GM12875 (cell line): ENCODE data around the gene FGFR3.
"Not testable (repeated sequence)": the region's sequence is repeated elsewhere in the genome, so short reads cannot be mapped to it uniquely, and the experiment has no call there.

Experiments
- H3K4me3 ChIP-seq: one replicate; pipeline ENCODE4 v1.5.1; 2011; ENCODE audit warnings: low read depth, low read length, control low read depth
- CTCF ChIP-seq: IDR thresholded peaks from 2 replicates; pipeline ENCODE4 v1.5.1; 2011; ENCODE audit warnings: low read depth, mild to moderate bottlenecking, control low read depth, inconsistent platforms, low read length, moderate library complexity, borderline replicate concordance; ENCODE audit not compliant: insufficient read depth

FGFR3 gene

DNA sequence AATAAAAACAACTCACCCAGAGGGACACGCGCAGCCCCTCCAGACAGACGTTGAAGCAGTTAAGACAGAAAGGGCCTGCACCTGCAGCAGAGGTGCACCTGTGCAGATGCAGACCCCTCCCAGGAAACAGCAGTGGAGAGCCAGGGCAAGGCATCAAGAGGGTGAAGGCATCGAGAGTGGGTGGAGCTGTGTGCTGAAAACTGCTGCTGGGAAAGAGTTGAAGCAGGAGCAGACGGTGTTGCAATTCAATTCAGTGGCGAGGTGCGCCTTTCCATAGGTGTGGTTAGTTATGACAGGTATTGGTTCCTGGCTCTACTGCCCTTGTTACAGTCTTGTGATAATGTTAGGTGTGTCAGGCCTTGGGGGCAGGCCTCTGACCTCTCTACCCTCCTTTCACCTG lies 46.2 kb downstream of the FGFR3 start:
- H3K4me3 ChIP-seq, result no peak overlapping the region

GRCh38 chr4:1841201-1841886 lies 48.3 kb downstream of the FGFR3 start:
- no peak for TF ChIP-seq CTCF
- no peak overlapping the region for H3K4me3 ChIP-seq

More for the DNA sequence above, 46.2 kb downstream of the FGFR3 start:
- TF ChIP-seq CTCF, result no peak

GRCh38 chr4:1841887-1842210 lies 48.8 kb downstream of the FGFR3 start:
- no peak overlapping the region for H3K4me3 ChIP-seq
- TF ChIP-seq CTCF, result no peak

DNA sequence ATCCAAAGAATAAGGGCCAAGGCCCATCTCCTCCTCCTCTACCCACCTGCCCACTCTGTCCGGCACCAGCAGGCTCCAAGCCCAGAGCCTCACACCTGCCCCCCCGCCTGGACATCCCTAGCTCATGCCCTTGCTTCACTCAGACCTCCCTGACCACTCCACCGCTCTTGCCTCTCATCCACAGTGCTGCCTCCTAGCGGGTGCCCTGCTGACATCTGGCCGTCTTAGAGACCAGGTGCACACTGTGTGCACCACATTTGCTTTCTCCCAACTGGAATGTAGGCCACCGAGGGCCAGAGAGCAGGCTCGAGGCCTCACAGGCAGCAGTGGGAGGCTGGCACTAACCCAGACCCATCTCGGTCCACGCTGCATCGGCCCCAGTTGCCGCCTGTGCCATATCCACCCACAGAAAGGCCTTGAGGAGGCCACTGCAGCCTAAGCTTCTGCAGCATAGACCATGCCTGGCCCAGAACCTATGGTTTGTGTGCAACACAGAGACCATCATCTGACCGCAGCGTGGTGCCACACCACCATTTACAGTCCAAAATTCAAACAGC lies 49.3 kb downstream of the FGFR3 start:
- no peak for TF ChIP-seq CTCF
- no peak overlapping the region for H3K4me3 ChIP-seq

- no peak overlapping the region for H3K4me3 ChIP-seq
Observed at GRCh38 chr4:1842993-1843448, 49.9 kb downstream of the FGFR3 start.

GRCh38 chr4:1843852-1844251 lies 50.8 kb downstream of the FGFR3 start:
- no peak overlapping the region for H3K4me3 ChIP-seq
- TF ChIP-seq CTCF, result no peak

More at GRCh38 chr4:1842993-1843448, 49.9 kb downstream of the FGFR3 start:
- TF ChIP-seq CTCF, result no peak

- not testable (repeated sequence) for H3K4me3 ChIP-seq
Observed at GRCh38 chr4:1844618-1845017, 51.5 kb downstream of the FGFR3 start.
